Gastrocnemius medialis (tissue), 4 donors: ENCODE results near the gene SLC25A21.

Experiments
- POLR2A ChIP-seq, 2 donors: fragments of 450-650 bp; IDR thresholded peaks; one replicate each; pipeline ENCODE4 v1.6.1; 2017; ENCODE audit warnings: antibody characterized with exemption in 2 of 2, mild to moderate bottlenecking in 2 of 2, moderate library complexity in 2 of 2
- TF ChIP-seq, protein P1 (sequence below), 5 experiments: fragments of 450-650 bp in 3 of 5; fragments of 200-600 bp in 2 of 5; sonication (generic) in 2 of 5; IDR thresholded peaks in 4 of 5; conservative IDR thresholded peaks in 1 of 5; 1 replicate in 4 of 5; 2 replicates in 1 of 5; pipeline ENCODE4 v1.5.1; 2016 to 2019; ENCODE audit warnings: antibody characterized with exemption in 5 of 5, mild to moderate bottlenecking in 3 of 5, moderate library complexity in 3 of 5

DNA sequence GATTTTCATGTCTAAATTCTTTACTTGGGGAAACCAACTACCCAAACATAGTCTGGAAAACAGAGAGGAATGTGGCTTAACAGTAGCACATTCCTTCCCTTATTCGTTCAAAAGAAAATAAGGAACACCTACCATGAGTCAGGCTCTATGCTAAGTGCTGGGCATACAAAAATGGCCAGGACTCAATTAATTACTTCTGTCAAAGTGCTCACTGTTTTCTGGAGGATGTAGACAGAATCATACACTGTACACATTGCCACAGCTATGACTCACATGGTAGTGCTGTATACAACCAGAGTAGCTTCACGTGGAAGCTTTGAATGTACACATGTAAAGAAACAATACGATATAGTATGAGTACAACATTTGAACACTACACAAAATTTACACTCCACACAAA, 50.1 kb downstream of the SLC25A21 start:
- TF ChIP-seq, protein P1, sequence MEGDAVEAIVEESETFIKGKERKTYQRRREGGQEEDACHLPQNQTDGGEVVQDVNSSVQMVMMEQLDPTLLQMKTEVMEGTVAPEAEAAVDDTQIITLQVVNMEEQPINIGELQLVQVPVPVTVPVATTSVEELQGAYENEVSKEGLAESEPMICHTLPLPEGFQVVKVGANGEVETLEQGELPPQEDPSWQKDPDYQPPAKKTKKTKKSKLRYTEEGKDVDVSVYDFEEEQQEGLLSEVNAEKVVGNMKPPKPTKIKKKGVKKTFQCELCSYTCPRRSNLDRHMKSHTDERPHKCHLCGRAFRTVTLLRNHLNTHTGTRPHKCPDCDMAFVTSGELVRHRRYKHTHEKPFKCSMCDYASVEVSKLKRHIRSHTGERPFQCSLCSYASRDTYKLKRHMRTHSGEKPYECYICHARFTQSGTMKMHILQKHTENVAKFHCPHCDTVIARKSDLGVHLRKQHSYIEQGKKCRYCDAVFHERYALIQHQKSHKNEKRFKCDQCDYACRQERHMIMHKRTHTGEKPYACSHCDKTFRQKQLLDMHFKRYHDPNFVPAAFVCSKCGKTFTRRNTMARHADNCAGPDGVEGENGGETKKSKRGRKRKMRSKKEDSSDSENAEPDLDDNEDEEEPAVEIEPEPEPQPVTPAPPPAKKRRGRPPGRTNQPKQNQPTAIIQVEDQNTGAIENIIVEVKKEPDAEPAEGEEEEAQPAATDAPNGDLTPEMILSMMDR (IDR thresholded peaks at IDR 0.05 in 4 of 5, conservative IDR thresholded peaks at IDR 0.05 in 1 of 5) = no peak
- TF ChIP-seq POLR2A (IDR thresholded peaks at IDR 0.05) = no peak
